ENCODE measurements around the gene DEPP1.

Gene DEPP1

GRCh38 chr10:44993922-44994751 is 15.5 kb upstream of the DEPP1 start:
- DNase-seq (ENCODE audit: low read depth in 2 of 2): no peak

- DNase-seq (ENCODE audit: low read depth in 2 of 2): no peak
Measured at GRCh38 chr10:44993226-44993921, 14.8 kb upstream of the DEPP1 start.

- DNase-seq (ENCODE audit: low read depth in 2 of 2): no peak
Measured at GRCh38 chr10:44992732-44993225, 14.2 kb upstream of the DEPP1 start.

GRCh38 chr10:44992070-44992731 is 13.6 kb upstream of the DEPP1 start:
- DNase-seq (ENCODE audit: low read depth in 2 of 2): no peak

GRCh38 chr10:44991571-44991970 is 13.0 kb upstream of the DEPP1 start:
- no peak for DNase-seq (ENCODE audit: low read depth in 2 of 2)

- DNase-seq (ENCODE audit: low read depth in 2 of 2): no peak
Measured at GRCh38 chr10:44990965-44991364, 12.4 kb upstream of the DEPP1 start.

GRCh38 chr10:44990302-44990655 is 11.7 kb upstream of the DEPP1 start:
- no peak for DNase-seq (ENCODE audit: low read depth in 2 of 2)

GRCh38 chr10:44989597-44990301 is 11.1 kb upstream of the DEPP1 start:
- no peak for DNase-seq (ENCODE audit: low read depth in 2 of 2)

GRCh38 chr10:44988957-44989585 is 10.5 kb upstream of the DEPP1 start:
- DNase-seq (ENCODE audit: low read depth in 2 of 2): no peak

GRCh38 chr10:44986670-44987069 is 8.1 kb upstream of the DEPP1 start:
- no peak for DNase-seq (ENCODE audit: low read depth in 2 of 2)

GRCh38 chr10:44986179-44986578 is 7.6 kb upstream of the DEPP1 start:
- DNase-seq (ENCODE audit: low read depth in 2 of 2): no peak

- no peak for DNase-seq (ENCODE audit: low read depth in 2 of 2)
Measured at GRCh38 chr10:44985175-44985681, 6.6 kb upstream of the DEPP1 start.

GRCh38 chr10:44984671-44985101 is 6.1 kb upstream of the DEPP1 start:
- DNase-seq (ENCODE audit: low read depth in 2 of 2): no peak

GRCh38 chr10:44983895-44984278 is 5.3 kb upstream of the DEPP1 start:
- DNase-seq (ENCODE audit: low read depth in 2 of 2): no peak

- DNase-seq (ENCODE audit: low read depth in 2 of 2): no peak
Measured at GRCh38 chr10:44983066-44983894, 4.7 kb upstream of the DEPP1 start.

- no peak for DNase-seq (ENCODE audit: low read depth in 2 of 2)
Measured at GRCh38 chr10:44982496-44982895, 3.9 kb upstream of the DEPP1 start.

GRCh38 chr10:44982114-44982460 is 3.5 kb upstream of the DEPP1 start:
- DNase-seq (ENCODE audit: low read depth in 2 of 2): no peak

- no peak for DNase-seq (ENCODE audit: low read depth in 2 of 2)
Measured at GRCh38 chr10:44981172-44982113, 2.8 kb upstream of the DEPP1 start.
